GM19455 (cell line): ENCODE measurements around the gene MROH7.
"Not testable (repeated sequence)": the region's sequence is repeated elsewhere in the genome, so short reads cannot be mapped to it uniquely, and the experiment has no call there.

Experiments used
- ATAC-seq: cut with Tn5 transposase; IDR thresholded peaks from one replicate; pipeline ENCODE4 v1.9.1; 2021; ENCODE audit not compliant: unreplicated experiment

Gene MROH7

DNA sequence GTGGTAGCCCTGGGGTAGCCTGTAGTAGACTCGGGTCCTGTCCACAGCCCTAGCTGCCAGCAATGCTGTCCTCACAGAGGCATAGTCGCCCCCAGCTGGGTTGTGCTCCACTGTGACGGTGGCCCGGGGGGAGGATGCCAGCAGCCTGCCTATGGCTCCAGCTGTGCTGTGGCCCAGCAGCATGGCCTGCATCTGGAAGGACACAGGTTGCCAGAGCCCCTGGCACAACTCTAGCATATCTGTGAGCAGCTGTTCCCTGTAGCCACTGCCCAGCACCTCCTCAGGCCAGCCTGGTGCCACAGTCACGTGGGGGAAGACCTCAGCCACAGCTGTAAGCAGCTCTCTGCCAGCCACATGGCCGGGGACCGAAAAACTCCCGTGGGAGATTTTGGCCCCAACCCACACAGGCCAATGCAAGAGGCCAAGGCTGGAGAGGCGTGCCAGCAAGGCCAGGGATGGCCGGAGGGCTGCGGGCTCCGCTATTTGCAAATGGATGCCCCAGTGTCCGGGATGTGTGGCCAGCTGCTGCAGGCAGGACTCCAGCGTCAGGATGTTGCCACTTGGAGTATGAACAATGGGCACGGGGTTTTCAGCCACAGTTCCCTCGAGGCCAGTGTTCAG is 32.2 kb upstream of the MROH7 start:
- ATAC-seq: no peak

DNA sequence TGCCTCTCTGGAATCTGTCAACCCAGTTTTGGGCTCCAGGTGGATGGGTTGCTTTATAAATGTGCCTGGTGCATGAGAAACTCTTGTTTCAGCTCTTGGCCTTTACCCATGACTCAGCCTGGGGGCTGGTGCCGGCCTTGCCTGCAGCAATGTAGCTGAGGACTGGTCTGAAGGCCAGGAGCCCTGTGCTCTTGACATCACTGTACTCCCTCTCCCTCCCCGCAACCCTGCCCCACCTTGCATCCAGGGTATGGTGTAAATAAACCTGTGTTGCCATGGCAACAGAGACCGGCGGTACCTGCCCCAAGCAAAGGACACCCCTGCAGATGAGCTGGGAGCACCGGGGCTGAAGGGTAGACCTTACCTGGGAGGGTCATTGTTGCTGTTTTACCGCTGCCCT is 31.5 kb upstream of the MROH7 start:
- no peak for ATAC-seq

DNA sequence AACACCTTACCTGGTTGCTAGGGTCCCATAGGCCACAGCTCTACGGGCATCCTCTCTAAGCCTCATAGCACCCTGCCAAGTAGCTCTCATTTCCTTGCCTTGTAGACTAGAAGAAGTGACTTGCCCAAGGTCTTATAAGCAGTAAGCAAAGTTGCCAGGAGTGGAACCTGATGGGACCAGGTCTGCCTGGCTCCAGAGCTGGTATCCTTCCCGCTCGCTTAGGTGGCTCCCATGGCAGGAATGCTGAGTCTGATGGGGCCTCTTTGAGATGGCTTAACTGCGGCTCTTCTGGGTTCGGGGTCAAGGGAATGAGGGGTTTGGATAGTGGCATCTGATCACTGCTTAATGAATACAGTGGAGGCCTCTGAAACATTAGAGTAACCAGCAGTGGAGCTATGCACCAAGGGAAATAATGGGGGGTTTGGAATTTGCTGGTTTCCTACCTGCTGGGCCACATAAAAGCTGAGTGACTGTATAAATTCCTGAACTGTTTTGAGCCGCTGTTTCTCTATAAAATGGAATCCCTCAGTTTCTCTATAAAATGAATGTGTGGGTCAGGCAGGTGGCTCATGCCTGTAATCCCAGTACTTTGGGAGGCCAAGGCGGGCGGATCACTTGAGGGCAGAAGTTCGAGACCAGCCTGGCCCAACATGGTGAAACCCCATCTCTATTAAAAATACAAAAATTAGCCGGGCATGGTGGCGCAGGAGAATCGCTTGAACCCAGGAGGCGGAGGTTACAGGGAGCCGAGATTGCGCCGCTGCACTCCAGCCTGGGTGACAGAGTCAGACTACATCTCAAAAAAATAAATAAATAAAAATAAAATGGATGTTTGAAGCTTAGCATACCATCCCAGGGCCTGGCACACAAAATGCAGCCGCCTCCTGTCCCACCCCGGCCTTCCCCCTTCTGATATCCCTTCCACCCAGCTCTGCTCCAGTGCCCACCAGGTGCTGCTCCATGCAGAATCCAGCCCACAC is 30.7 kb upstream of the MROH7 start:
- ATAC-seq: no peak

DNA sequence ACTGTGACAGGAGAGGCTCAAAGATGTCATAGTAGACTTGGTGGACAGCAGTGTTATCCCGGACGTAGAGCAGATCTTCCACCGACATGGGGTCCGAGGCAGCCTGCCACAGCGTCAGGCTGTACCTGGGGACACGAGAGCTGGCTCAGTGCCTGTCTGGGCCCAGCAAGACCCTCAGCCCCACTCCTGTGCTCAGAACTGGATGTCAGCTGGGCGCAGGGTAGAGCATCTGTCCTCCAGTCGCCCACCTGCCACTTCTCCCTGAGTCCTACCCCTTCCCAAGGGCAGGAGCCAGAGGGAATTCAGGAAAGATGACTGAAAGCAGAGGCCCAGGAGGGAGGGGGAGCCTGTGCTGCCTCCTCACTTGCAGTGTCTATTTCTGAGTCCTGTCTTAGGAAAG is 30.0 kb upstream of the MROH7 start:
- ATAC-seq: no peak

DNA sequence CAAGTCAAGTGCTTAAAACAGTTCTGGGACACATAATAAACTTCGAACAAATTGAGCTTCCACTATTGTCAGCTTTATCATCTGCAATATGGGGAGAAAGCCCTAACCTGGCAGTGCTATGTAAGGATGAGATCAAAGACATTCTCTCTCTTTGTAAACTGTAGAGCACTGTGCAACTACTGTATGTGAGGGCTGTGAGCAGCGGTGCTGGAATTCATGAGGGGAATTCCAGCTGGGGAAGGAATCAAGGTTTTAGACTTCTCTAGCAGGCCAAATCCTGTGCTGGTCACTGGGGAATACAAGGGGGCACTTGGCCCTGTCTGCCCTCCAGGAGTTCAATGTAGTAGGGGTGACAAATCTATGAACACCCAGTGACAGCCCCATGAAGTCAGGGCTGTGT is 27.6 kb upstream of the MROH7 start:
- ATAC-seq: no peak

DNA sequence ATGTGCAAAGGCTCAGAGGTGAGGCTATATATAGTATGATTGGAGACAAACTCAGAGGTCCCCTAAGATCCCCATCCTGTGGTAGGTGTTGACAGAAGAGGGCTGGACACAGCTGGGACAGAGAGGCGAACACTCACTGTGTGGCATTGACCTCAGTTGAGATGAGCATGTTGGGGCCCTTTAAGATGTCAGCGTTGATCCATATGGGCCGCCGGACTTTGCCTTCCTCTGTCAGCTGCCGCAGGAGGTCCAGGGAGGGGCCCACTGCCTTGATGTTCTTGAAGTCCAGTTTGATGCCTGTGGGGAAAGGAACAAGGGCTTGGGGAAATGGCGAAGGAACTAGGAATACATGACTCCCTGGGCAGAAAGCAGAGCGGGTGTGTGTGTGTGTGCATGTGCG is 27.0 kb upstream of the MROH7 start:
- ATAC-seq: no peak

DNA sequence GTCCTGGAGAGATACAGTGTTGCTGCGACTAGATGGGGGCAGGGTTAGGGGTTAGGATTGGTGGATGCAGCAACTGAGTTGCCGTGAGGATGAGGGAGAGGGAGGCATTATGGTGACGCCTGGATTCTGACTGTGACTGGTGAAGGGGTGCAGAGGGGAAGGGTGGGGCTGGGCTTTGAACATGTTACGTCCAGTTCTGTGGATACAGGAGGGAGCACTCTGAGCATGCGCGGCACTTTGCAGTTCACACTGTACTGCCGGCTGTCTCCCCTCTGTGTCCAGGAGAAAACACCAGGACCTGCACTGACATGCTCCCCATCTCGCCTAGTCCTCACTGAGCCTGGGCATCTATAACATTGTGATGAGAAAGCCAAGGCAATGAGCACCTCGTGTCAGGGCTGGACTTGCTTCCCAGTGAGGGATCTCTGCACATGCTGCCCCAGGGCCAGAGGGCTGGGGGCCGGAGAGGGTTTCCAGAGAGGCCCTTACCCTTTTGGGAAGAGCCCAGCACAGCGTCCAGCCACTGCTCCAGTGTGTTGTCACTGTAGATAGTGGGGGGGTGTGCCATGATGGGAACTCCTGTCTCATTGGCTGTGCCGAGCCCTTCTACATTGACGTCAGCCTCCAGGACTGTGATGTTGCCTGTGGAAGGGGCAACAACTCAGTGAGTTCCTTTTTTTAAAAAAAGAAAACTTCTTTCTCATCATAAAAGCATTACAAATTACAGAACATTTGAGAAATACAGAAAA is 25.9 kb upstream of the MROH7 start:
- no peak for ATAC-seq

DNA sequence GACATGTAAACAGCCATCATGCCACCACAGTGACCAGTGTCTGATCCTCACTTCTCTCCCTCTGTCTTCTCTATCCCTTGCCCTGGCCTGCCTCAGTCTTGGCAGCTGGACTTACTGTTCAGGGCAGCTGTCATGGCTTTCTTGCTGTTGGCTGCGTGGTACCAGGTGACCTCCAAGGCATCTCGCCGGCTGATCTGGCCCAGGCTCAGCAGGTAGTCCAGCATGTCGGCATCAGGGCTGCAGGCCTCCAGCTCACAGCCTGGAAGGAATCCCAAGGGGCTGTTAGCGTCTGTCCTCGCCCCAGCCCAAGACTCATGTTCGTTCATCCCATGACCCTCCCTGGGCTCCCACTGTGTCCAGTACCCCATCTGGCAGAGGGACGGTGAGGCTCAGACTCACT is 21.8 kb upstream of the MROH7 start:
- no peak for ATAC-seq

DNA sequence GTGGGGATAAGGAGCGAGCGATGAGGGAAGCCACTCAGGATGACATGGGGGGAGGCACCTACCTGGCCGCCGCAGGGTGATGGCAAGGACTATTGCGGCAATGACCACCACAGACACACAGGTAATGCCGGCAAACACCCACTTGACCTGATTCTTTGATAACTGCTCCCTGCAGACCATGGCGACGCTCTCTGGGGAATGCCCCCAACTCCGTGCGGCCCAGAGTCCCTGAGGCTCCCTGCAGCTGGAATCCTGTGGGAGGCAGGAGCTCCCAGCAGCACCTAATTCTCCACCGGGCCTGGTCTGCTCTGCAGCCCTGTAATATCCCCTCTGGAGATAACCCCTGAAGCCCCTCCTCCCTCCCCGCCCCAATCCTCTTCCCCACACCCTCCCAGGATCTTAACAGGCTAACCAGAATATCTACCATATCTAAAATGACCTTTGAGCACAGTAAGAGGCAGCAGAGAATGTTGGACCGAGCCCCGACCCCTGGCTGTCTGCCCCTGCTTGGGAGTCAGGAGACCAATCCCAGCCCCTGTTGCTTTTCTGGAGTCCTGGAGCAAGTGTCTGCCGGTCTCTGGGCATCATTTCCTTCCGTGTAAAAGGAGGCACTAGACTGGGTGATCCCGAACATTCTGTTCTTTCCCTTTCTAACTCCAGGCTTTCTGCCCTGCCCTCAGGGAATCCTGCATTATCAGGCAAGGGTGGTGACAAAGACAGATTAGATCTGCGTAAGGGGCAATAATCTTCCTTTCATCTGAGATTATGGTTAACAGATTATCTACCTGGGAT is 18.2 kb upstream of the MROH7 start, which contains the start of gene FAM151A:
FAM151A (minus strand) TSS at position 310 of the 792 bp plus-strand sequence; CDS start at position 180, 130 bp downstream.
- ATAC-seq: no peak

DNA sequence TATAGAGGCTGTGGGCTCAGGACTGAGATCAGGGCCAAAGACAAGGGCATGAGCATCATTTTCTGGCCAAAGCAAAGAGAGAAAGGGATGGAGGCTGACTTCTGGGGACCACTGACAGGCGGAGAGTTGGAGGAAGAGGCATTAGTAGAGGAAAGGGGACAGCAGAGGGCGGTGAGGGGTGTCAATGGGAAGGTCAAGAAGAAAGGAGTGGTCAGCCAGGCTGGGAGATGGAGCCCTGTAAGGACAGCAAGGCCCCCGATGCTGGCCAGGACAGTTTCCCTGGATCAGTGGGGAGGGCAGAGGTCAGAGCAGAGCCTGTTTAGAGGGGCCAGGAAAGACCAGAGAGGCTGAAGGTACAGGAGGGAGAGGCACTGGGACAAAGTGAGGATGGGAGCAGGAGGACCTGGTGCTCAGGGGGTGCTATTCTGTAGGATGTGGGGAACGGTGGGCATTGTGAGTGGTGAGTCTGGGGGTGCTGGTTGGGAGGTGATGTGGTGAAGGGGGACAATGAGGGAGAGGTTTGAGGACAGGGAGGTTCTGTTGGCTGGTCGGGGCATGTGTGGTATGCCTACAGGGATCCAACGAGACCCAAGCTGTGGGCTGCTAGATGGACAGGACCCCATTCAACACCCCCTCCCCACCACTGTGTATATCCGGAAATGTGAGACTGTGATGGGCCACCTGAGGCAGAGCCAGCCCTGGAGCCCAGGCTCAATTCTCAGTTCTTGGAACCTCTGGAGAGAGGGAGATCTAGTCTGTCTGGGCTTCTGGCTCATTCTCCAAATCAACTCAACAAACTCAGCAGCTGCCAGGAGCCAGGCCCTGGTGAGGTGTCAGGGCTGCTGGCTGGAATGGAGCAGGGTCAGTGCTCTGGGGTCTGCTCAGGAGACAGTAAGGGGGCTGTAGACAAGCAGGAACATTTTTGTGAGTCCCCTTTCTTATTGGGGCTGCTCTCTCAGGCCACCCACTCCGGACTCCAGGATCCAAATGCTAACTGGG is 16.8 kb upstream of the MROH7 start:
- no peak for ATAC-seq

DNA sequence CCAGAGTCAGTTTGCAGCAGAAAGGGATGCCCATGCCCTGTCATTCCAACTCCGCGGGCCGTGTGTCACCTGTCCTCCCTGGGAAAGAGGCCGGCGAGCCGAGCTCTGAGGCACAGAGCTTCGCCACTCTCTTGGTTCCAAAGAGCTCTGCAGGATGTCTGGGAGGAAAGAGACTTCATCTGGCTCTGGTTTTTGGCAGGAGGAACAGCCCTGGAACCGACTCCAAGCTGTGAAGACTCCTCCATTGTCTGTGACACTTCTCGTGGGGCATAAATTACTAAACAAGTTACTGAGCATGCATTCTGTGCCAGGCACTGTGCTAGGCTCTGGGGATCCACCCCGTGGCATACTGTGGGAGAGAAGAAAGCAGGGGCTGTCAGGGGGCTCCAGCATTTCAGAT is 14.4 kb upstream of the MROH7 start:
- no peak for ATAC-seq

DNA sequence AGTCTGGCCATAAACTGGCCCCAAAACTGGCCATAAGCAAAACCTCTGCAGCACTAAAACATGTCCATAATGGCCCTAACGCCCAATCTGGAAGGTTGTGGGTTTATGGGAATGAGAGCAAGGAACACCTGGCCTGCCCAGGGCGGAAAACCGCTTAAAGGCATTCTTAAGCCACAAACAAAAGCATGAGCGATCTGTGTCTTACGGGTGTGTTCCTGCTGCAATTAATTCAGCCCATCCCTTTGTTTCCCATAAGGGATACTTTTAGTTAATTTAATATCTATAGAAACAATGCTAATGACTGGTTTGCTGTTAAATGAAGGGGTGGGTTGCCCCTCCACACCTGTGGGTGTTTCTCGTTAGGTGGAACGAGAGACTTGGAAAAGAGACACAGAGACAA is 5.8 kb upstream of the MROH7 start:
- ATAC-seq: not testable (repeated sequence)

DNA sequence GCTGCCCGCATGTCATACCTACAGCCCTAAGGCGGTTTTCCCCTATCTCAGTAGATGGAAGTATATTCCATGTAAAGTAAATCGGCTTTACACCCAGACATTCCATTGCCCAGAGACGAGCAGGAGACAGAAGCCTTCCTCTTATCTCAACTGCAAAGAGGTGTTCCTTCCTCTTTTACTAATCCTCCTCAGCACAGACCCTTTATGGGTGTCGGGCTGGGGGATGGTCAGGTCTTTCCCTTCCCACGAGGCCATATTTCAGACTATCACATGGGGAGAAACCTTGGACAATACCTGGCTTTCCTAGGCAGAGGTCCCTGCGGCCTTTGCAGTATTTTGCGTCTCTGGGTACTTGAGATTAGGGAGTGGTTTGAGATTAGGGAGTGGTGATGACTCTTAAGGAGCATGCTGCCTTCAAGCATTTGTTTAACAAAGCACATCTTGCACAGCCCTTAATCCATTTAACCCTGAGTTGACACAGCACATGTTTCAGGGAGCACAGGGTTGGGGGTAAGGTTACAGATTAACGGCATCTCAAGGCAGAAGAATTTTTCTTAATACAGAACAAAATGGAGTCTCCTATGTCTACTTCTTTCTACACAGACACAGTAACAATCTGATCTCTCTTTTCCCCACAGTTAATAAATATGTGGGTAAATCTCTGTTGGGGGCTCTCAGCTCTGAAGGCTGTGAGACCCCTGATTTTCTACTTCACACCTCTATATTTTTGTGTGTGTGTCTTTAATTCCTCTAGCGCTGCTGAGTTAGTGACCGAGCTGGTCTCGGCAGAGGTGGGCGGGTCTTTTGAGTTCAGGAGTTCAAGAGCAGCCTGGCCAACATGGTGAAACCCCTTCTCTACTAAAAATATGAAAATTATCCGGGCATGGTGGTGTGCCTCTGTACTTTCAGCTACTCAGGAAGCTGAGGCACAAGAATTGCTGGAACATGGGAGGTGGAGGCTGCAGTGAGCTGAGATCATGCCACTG is 4.8 kb upstream of the MROH7 start:
- ATAC-seq: not testable (repeated sequence)

DNA sequence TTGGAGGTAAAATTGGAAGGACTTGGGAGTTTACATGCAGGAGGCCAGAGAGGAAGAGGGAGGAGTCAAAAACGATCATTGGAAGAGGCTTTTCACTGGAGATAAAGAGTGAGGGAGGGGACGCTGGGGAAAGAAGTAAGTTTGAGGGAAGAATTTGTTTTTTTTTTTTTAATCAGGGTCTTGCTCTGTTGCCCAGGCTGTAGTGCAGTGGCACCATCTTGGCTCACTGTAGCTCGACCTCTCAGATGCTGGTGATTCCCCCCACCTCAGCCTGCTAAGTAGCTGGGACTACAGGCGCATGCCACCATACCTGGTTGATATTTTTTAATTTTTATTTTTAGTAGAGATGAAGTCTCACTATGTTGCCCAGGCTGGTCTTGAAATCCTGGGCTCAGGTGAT is 1.2 kb upstream of the MROH7 start:
- no peak for ATAC-seq

DNA sequence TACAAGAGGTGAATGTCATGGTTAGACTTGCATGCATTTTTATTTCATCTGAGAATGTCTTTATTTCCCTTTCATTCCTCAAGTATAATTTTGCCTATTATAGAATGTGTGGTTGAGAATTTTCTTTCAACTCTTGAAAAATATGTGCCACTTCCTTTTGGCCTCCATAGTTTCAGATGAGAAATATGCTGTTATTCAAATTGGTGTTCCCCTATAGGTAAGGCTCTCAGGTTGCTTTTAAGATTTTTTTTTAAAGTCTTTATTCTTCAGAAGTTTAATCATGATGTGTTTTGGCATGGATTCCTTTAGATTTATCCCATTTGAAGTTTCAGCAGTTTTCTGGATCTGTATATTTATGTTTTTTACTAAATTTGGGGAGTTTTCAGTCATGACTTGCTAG is 2.1 kb downstream of the MROH7 start:
- no peak for ATAC-seq

DNA sequence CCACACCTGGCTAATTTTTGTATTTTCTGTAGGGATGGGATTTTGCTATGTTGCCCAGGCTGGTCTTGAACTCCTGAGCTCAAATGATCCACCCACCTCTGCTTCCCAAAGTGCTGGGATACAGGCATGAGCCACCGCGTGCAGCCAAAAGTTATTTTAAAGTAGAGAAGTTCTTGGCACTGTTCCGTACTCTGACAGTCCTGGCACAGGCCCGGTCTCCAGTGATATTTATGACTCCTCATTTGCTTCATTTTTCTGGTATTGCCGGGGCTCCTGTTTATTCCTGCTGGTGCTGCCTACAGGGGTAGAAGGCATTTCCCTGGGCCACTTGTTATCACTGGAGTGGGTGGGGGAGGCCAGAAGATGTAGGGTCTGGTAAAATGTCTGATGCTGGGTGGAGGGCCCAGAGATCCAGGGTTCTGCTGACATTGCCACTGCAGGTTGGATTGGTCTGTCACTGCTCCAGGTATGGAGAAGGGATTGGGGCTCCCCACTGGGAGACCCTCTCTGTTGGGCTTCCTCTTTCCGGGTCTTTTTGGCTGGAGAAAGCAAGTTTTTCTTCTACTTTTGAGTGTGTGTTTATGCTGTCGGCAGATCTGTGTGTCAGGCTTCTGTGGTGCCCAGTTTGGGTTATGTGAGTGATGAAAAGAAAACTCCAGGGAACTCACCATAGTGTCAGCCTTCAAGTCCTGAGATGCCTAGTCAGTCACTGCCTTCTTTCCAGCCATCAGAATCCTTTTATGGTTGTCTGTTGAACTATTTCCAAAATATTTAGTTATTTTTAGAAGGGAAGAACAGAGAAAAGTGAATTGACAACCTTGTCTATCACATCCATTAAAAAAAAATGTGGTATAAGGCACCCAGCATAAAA is 4.5 kb downstream of the MROH7 start:
- no peak for ATAC-seq

DNA sequence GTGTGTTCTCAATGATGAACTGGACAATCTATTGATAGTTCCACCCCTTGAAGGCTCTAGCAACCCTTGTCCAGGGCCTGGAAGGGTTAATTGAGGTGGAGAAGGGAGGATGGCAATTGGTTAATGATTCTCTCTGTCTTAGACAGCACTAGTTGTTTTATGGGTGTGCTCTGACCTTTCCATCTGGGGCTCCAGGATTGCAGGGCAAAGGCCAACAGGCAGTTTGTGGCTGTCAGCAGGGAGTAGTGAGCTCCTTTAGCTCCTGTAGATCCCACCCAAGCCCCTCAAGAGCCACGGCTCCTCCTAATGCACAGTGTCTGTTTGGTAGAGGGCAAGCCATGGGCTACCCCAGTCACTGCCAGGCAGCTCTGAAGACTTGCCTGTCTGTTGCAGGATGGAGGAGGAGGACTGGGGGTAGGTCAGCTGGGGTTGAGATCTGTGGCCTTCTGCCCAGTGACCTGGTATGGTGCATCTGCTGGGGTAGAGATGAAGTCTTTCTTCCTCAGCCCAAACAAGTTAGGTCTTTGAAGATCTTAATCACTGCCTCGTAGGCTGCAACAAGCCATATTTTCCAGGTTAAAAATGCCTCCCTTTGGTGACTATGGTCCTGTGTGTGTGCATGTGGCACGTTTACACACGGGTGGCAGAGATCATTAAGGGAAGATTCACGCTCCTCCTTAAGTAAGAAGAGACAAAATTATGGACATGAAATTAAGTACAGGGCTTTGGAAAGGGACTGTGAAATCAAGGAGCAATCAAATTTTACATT is 7.7 kb downstream of the MROH7 start:
- no peak for ATAC-seq
